Measurements from ENCODE around the gene CACNG8.
"Not testable (repeated sequence)": the region's sequence is repeated elsewhere in the genome, so short reads cannot be mapped to it uniquely, and the experiment has no call there.

CACNG8 gene

GRCh38 chr19:53945441-53945840 is 17.3 kb upstream of the CACNG8 start:
- H3K79me2 ChIP-seq (ENCODE audit: insufficient read depth, low read length): no peaks in the 10 kb centered on the region
- H3K9ac ChIP-seq (ENCODE audit: low read length): no peak overlapping the region
- no peaks in the 10 kb centered on the region for H3K36me3 ChIP-seq (ENCODE audit: insufficient read depth, low read length)
- no peak overlapping the region for H2AFZ ChIP-seq (ENCODE audit: low read length)
- no peaks in the 10 kb centered on the region for H4K20me1 ChIP-seq (ENCODE audit: insufficient read depth, low read length)
- no peaks in the 10 kb centered on the region for H3K4me1 ChIP-seq (ENCODE audit: insufficient read depth, low read length, severe bottlenecking)
- no peak overlapping the region for H3K4me3 ChIP-seq (ENCODE audit: low read depth, low read length, poor library complexity, severe bottlenecking)
- H3K9me2 ChIP-seq (ENCODE audit: low read depth, low read length): no peaks in the 10 kb centered on the region
- H3F3A ChIP-seq (ENCODE audit: insufficient read depth, low read length): no peaks in the 10 kb centered on the region
- H3K27ac ChIP-seq (ENCODE audit: low read depth, low read length, poor library complexity, severe bottlenecking): no peak overlapping the region
- no peak for TF ChIP-seq EZH2 (IDR thresholded peaks at IDR 0.05; ENCODE audit: borderline replicate concordance, low read length)
- no peak for TF ChIP-seq CTCF (IDR thresholded peaks at IDR 0.05; ENCODE audit: low read length)
- H3K27me3 ChIP-seq (ENCODE audit: insufficient read depth, low read length): no peaks in the 10 kb centered on the region
- no peak overlapping the region for H3K4me2 ChIP-seq (ENCODE audit: low read length)
- H3K9me3 ChIP-seq (ENCODE audit: low read length): no peaks in the 10 kb centered on the region

- no peak overlapping the region for H3K9ac ChIP-seq (ENCODE audit: low read length)
- no peak overlapping the region for H3K27ac ChIP-seq (ENCODE audit: low read depth, low read length, poor library complexity, severe bottlenecking)
- no peaks in the 10 kb centered on the region for H3K9me2 ChIP-seq (ENCODE audit: low read depth, low read length)
- H3K36me3 ChIP-seq (ENCODE audit: insufficient read depth, low read length): no peaks in the 10 kb centered on the region
- TF ChIP-seq EZH2 (IDR thresholded peaks at IDR 0.05; ENCODE audit: borderline replicate concordance, low read length): no peak
- TF ChIP-seq CTCF (IDR thresholded peaks at IDR 0.05; ENCODE audit: low read length): no peak
- H3K4me1 ChIP-seq (ENCODE audit: insufficient read depth, low read length, severe bottlenecking): no peaks in the 10 kb centered on the region
- no peaks in the 10 kb centered on the region for H3F3A ChIP-seq (ENCODE audit: insufficient read depth, low read length)
- H3K4me3 ChIP-seq (ENCODE audit: low read depth, low read length, poor library complexity, severe bottlenecking): no peak overlapping the region
- no peak overlapping the region for H3K4me2 ChIP-seq (ENCODE audit: low read length)
- no peaks in the 10 kb centered on the region for H3K27me3 ChIP-seq (ENCODE audit: insufficient read depth, low read length)
- H3K9me3 ChIP-seq (ENCODE audit: low read length): no peaks in the 10 kb centered on the region
- H4K20me1 ChIP-seq (ENCODE audit: insufficient read depth, low read length): no peaks in the 10 kb centered on the region
- no peaks in the 10 kb centered on the region for H3K79me2 ChIP-seq (ENCODE audit: insufficient read depth, low read length)
- no peak overlapping the region for H2AFZ ChIP-seq (ENCODE audit: low read length)
Measured at GRCh38 chr19:53945998-53946397, 16.7 kb upstream of the CACNG8 start.

GRCh38 chr19:53947624-53948023 is 15.1 kb upstream of the CACNG8 start:
- Histone ChIP-seq H3K4me1 (ENCODE audit: insufficient read depth, low read length, severe bottlenecking) (no peaks in the 10 kb centered on the region), H3K27me3 (ENCODE audit: insufficient read depth, low read length) (no peaks in the 10 kb centered on the region), H3K4me3 (ENCODE audit: low read depth, low read length, poor library complexity, severe bottlenecking) (no peak overlapping the region), H3F3A (ENCODE audit: insufficient read depth, low read length) (no peaks in the 10 kb centered on the region), H3K79me2 (ENCODE audit: insufficient read depth, low read length) (no peaks in the 10 kb centered on the region), H3K27ac (ENCODE audit: low read depth, low read length, poor library complexity, severe bottlenecking) (no peak overlapping the region), H4K20me1 (ENCODE audit: insufficient read depth, low read length) (no peaks in the 10 kb centered on the region), H2AFZ (ENCODE audit: low read length) (no peak overlapping the region), H3K9me3 (ENCODE audit: low read length) (no peaks in the 10 kb centered on the region), H3K9ac (ENCODE audit: low read length) (no peak overlapping the region), H3K36me3 (ENCODE audit: insufficient read depth, low read length) (no peaks in the 10 kb centered on the region), H3K4me2 (ENCODE audit: low read length) (no peak overlapping the region), H3K9me2 (ENCODE audit: low read depth, low read length) (no peaks in the 10 kb centered on the region)
- TF ChIP-seq CTCF (IDR thresholded peaks at IDR 0.05; ENCODE audit: low read length) (no peak), EZH2 (IDR thresholded peaks at IDR 0.05; ENCODE audit: borderline replicate concordance, low read length) (no peak)

- H4K20me1 ChIP-seq (ENCODE audit: insufficient read depth, low read length); H3K9ac ChIP-seq (ENCODE audit: low read length); H3K4me3 ChIP-seq (ENCODE audit: low read depth, low read length, poor library complexity, severe bottlenecking); H3K4me1 ChIP-seq (ENCODE audit: insufficient read depth, low read length, severe bottlenecking); H3K27ac ChIP-seq (ENCODE audit: low read depth, low read length, poor library complexity, severe bottlenecking); H3F3A ChIP-seq (ENCODE audit: insufficient read depth, low read length); H2AFZ ChIP-seq (ENCODE audit: low read length); H3K27me3 ChIP-seq (ENCODE audit: insufficient read depth, low read length); H3K9me3 ChIP-seq (ENCODE audit: low read length); H3K36me3 ChIP-seq (ENCODE audit: insufficient read depth, low read length); H3K9me2 ChIP-seq (ENCODE audit: low read depth, low read length); H3K79me2 ChIP-seq (ENCODE audit: insufficient read depth, low read length); H3K4me2 ChIP-seq (ENCODE audit: low read length): not testable (repeated sequence)
Measured at GRCh38 chr19:53948611-53949010, 14.1 kb upstream of the CACNG8 start.

Data from OCI-LY1 (cell line).